Astrocyte of the cerebellum (primary cell): ENCODE results near the gene CTIF.

Experiments
- DNase-seq: peaks from one replicate; pipeline ENCODE4 v3.0.0-alpha.2; 2011; ENCODE audit warnings: low read depth
- H3K4me3 ChIP-seq: 2 replicates; pipeline ENCODE4 v1.5.1; 2011; ENCODE audit warnings: mild to moderate bottlenecking, low read depth, low read length, moderate library complexity
- CTCF ChIP-seq: IDR thresholded peaks from 2 replicates; pipeline ENCODE4 v1.5.1; 2012; ENCODE audit warnings: low read length, low read depth, moderate library complexity, mild to moderate bottlenecking; ENCODE audit errors: missing control alignments
- in situ Hi-C: cut with HindIII; loops from 2 replicates; pipeline ENCODE4 v1.10.0; 2017; ENCODE audit warnings: low sequenced_read_pairs

The CTIF gene

DNA sequence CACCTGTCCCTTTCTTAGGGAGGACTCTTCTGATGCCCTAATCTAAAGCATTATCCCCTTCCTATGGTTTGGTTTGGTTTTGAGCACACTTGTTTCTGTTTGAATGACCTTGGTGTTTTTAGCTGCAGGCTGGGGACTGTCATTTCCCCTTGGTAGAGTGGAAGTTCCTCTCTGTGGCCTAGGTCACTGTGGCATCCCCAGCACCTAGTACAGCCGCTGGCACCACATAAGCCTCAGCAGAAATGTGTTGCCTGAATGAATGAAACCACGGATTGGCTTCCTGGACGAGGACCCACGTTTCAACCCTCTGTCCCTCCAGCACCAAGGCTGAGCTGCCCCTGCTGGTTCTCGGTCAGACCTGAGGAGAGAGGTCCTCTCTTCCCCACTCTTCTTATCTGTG lies 159.9 kb downstream of the CTIF start:
- no peak overlapping the region for H3K4me3 ChIP-seq
- DNase-seq = no peak

GRCh38 chr18:48699761-48700160 lies 160.9 kb downstream of the CTIF start:
- H3K4me3 ChIP-seq = no peak overlapping the region
- no peak for TF ChIP-seq CTCF
- no peak for DNase-seq
- in situ Hi-C loops = loop anchor here (25.0 kb wide), 2 partner anchors 338 to 488 kb away; no protein-coding TSS in a partner anchor

More for the DNA sequence above, 159.9 kb downstream of the CTIF start:
- no peak for TF ChIP-seq CTCF
- in situ Hi-C loops = loop anchor here (25.0 kb wide), 2 partner anchors 339 to 489 kb away; no protein-coding TSS in a partner anchor

- in situ Hi-C loops = no loop called here
- no peak for TF ChIP-seq CTCF
- no peak for DNase-seq
- no peak overlapping the region for H3K4me3 ChIP-seq
Observed at GRCh38 chr18:48700446-48700845, 161.6 kb downstream of the CTIF start.

DNA sequence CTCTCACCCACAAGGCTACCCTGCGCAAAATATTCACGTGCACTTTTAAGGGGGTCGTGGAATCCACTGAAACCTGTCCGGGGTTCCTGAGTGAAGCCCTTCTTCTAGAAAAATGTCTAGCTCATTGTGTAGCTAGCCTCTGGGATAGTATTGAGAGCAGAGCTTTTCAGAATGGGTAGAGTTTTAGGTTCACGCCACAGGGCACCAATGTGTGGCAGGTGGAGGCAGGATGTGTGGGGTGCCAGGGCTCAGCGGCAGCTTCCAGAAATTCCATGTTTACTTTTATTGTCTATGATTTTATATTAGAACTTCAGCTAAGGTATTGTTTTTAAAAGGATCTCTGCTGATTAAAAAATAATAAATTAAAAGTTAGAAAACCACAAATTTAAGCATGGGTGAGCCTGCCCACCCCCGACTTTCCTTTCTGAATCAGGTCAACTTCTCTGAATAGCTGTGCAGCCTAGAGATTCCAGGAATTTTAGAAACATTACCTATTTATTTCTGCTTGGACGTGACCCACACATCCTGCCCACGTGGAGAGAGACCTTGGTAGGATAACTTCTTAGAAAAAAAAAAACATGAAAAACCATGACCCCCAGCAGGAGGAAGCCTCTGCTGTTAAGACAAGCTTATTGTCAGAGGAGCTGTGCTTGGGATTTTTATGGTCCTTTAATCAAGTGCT lies 163.7 kb downstream of the CTIF start:
- no peak for TF ChIP-seq CTCF
- no peak for DNase-seq
- in situ Hi-C loops = no loop called here

GRCh38 chr18:48703028-48703386 lies 164.2 kb downstream of the CTIF start:
- no peak for DNase-seq
- in situ Hi-C loops = no loop called here
- H3K4me3 ChIP-seq = no peak overlapping the region
- TF ChIP-seq CTCF = no peak

More for the DNA sequence above, 163.7 kb downstream of the CTIF start:
- no peak overlapping the region for H3K4me3 ChIP-seq

DNA sequence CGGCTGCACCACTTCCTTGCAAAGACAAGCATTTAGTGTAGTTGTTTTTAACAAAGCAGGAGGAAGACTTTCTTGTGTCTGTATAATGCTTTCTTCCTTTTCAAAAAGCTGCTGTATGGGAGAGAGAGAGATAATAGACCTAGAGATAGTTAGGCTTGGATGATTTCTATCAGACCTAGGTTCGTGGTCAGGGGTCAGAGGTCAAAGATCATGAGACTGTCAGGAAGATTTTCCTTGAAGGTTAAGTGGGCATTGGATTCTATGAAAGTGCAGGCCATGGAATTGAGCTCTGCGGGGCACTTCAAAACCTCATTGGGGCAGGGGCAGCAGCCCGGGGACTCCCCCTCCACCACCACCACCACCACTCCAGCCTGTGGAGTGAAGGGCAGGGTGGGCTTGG lies 164.6 kb downstream of the CTIF start:
- in situ Hi-C loops = no loop called here
- TF ChIP-seq CTCF = no peak
- no peak overlapping the region for H3K4me3 ChIP-seq
- DNase-seq = no peak
